ENCODE data around the gene BCAM. TPM values are rescaled to one million over a fixed set of nuclear protein-coding genes. Genes with fewer than 3 reads are reported as not detected.

Gene BCAM
- total RNA-seq, 4 donors from 2014 or later: 8.3 to 68.2 (median 19.2) TPM

GRCh38 chr19:44785271-44785670 lies 23.6 kb upstream of the BCAM start:
- no peak for TF ChIP-seq CTCF (IDR thresholded peaks at IDR 0.05; ENCODE audit: low read depth)

DNA sequence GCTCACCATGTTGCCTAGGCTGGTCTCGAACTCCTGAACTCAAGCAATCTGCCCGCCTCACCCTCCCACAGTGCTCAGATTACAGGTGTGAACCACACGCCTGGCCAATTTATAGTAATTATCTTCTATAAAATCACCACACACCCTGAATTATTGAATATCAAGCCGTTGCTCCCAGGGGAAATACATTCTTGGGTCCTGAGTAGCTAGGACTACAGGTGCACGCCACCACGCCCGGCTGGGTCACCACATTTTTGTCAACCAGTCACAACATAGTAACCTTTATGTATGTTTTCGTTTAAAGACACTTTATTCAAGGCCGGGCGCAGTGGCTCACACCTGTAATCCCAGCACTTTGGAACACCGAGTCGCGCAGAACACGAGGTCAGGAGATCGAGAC lies 22.9 kb upstream of the BCAM start:
- no peak for TF ChIP-seq CTCF (IDR thresholded peaks at IDR 0.05; ENCODE audit: low read depth)

GRCh38 chr19:44788971-44789370 lies 19.9 kb upstream of the BCAM start:
- TF ChIP-seq CTCF (IDR thresholded peaks at IDR 0.05; ENCODE audit: low read depth): no peak

DNA sequence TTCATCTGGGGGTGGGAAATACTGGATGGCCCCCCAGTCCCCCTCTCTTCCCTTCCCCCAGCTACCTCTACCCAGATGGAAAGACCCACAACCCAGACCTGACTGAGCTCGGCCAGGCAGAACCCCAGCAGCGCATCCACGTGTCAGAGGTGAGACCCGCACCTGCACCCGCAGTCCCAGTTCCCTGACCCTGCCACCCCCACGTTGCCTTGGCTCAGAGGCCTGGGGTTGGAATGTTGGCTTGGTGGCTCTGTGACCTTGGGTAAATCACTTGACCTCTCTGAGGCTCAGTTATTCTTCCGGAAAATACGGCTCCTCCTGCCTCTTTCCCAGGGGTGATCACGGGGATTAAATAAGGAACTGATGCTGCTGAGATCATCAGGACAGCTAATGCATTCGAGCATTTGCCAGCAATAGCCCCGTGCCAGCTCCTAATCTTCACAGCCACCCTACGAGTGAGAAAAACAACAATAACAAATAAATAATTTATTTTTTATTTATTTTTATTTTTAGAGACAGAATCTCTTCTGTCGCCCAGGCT lies 18.9 kb upstream of the BCAM start:
- no peak for TF ChIP-seq CTCF (IDR thresholded peaks at IDR 0.05; ENCODE audit: low read depth)

GRCh38 chr19:44792281-44792680 lies 16.6 kb upstream of the BCAM start:
- no peak for TF ChIP-seq CTCF (IDR thresholded peaks at IDR 0.05; ENCODE audit: low read depth)

DNA sequence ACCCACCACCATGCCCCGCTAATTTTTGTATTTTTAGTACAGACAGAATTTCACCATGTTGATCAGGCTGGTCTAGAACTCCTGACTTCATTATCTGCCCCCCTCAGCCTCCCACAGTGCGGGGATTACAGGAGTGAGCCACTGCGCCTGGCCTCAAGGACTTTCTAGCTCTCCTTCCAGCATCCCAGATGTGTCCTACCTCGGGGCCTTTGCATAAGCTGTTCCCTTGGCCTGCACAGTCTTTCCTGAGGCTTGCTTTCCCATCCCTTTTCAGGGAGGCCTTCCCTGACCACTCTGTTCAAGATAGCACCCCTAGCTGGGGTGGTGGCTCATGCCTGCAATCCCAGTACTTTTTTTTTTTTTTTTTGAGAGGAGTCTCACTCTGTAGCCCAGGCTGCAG lies 14.3 kb upstream of the BCAM start:
- no peak for TF ChIP-seq CTCF (IDR thresholded peaks at IDR 0.05; ENCODE audit: low read depth)

DNA sequence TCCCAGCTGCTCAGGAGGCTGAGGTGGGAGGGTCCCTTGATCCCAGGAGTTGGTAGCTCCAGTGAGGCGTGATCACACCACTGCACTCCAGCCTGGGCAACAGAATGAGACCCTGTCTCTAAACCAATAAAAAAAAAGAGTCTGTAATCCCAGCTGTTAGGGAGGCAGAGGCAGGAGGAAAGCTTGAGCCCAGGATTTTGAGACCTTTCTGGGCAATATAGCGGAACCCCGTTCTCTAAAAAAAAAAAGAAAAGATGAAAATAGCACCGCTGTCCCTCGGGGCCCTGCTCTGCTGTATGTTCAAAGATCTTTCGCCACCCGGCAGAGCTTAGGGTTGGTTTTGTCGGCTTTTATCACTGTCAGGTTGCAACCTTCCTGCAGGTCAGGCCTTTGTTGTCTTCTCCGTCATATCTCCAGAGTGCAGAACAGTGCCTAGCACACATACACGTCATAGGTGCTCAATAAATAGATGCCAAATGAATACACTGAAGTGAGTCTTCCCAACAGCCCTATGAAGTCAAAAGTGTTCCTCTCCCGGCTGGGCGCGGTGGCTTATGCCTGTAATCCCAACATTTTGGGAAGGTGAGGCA lies 13.4 kb upstream of the BCAM start:
- no peak for TF ChIP-seq CTCF (IDR thresholded peaks at IDR 0.05; ENCODE audit: low read depth)

Data from subcutaneous adipose tissue (tissue), 4 donors.